RWPE2 (cell line): ENCODE results near the gene VWA2.

Experiments used
- ATAC-seq: fragments of 200-7000 bp; cut with Tn5 transposase; 3 replicates; pipeline ENCODE4 v1.9.1; 2021; ENCODE audit warnings: low read depth
- DNase-seq: peaks from one replicate; pipeline ENCODE4 v3.0.0-alpha.2; 2020; ENCODE audit warnings: low spot score
- H3K27ac ChIP-seq: fragments of 450-650 bp; 2 replicates; pipeline ENCODE4 v1.5.1; 2017; ENCODE audit warnings: mild to moderate bottlenecking; ENCODE audit not compliant: poor library complexity, severe bottlenecking
- H3K27me3 ChIP-seq: fragments of 250-450 bp; sonication (Bioruptor Pico); 2 replicates; pipeline ENCODE4 v1.5.1; 2021; ENCODE audit warnings: mild to moderate bottlenecking, moderate library complexity; ENCODE audit not compliant: insufficient read depth, poor library complexity, severe bottlenecking
- H3K36me3 ChIP-seq: fragments of 250-450 bp; sonication (Bioruptor Pico); 2 replicates; pipeline ENCODE4 v1.5.1; 2020; ENCODE audit warnings: low read depth, mild to moderate bottlenecking, moderate library complexity
- H3K4me1 ChIP-seq: fragments of 250-450 bp; sonication (Bioruptor Pico); 2 replicates; pipeline ENCODE4 v1.5.1; 2021; ENCODE audit warnings: mild to moderate bottlenecking, moderate library complexity; ENCODE audit not compliant: insufficient read depth, poor library complexity, severe bottlenecking
- H3K4me3 ChIP-seq: fragments of 250-450 bp; sonication (Bioruptor Pico); 2 replicates; pipeline ENCODE4 v1.5.1; 2021; ENCODE audit warnings: mild to moderate bottlenecking, moderate library complexity; ENCODE audit not compliant: severe bottlenecking
- H3K9me3 ChIP-seq: fragments of 250-450 bp; sonication (Bioruptor Pico); 2 replicates; pipeline ENCODE4 v1.5.1; 2021; ENCODE audit warnings: mild to moderate bottlenecking, moderate library complexity; ENCODE audit not compliant: severe bottlenecking
- CTCF ChIP-seq: fragments of 450-650 bp; IDR thresholded peaks from one replicate; pipeline ENCODE4 v1.5.1; 2017; ENCODE audit warnings: mild to moderate bottlenecking, moderate library complexity; ENCODE audit not compliant: poor library complexity, severe bottlenecking

The VWA2 gene

GRCh38 chr10:114261076-114261475 lies 22.0 kb downstream of the VWA2 start:
- DNase-seq (no peak), ATAC-seq (no peak; the same call in 2 of the 3 replicates)
- Histone ChIP-seq H3K9me3 (no peaks in the 10 kb centered on the region), H3K4me3 (no peak overlapping the region), H3K36me3 (no peaks in the 10 kb centered on the region), H3K4me1 (peaks cover 5% of the 10 kb centered on the region), H3K27me3 (no peaks in the 10 kb centered on the region), H3K27ac (no peak overlapping the region)
- no peak for TF ChIP-seq CTCF

- Histone ChIP-seq H3K27me3 (no peaks in the 10 kb centered on the region), H3K36me3 (no peaks in the 10 kb centered on the region), H3K4me1 (peaks cover 17% of the 10 kb centered on the region), H3K9me3 (no peaks in the 10 kb centered on the region), H3K4me3 (no peak overlapping the region), H3K27ac (no peak overlapping the region)
- TF ChIP-seq CTCF = no peak
- no peak for ATAC-seq
- no peak for DNase-seq
These were observed 23.4 kb downstream of the VWA2 start for GRCh38 chr10:114262496-114262895.

- no peak for DNase-seq
- Histone ChIP-seq H3K27me3 (no peaks in the 10 kb centered on the region), H3K4me3 (no peak overlapping the region), H3K27ac (no peak overlapping the region), H3K4me1 (peaks cover 17% of the 10 kb centered on the region), H3K36me3 (no peaks in the 10 kb centered on the region), H3K9me3 (no peaks in the 10 kb centered on the region)
- ATAC-seq = no peak
- TF ChIP-seq CTCF = no peak
These were observed 26.5 kb downstream of the VWA2 start for GRCh38 chr10:114265392-114266053.

GRCh38 chr10:114266521-114266920 lies 27.5 kb downstream of the VWA2 start:
- TF ChIP-seq CTCF = no peak
- H3K27me3 ChIP-seq = no peaks in the 10 kb centered on the region
- H3K4me1 ChIP-seq = peaks cover 26% of the 10 kb centered on the region
- no peak for DNase-seq
- no peaks in the 10 kb centered on the region for H3K36me3 ChIP-seq
- no peak overlapping the region for H3K4me3 ChIP-seq
- no peaks in the 10 kb centered on the region for H3K9me3 ChIP-seq
- peak overlapping the region; percentile 27 for H3K27ac ChIP-seq
- peak; percentile 89 for ATAC-seq

GRCh38 chr10:114271075-114271778 lies 32.2 kb downstream of the VWA2 start:
- Histone ChIP-seq H3K27ac (peak overlapping the region; percentile 82), H3K27me3 (no peaks in the 10 kb centered on the region), H3K9me3 (no peaks in the 10 kb centered on the region), H3K4me3 (no peak overlapping the region), H3K4me1 (peaks cover 25% of the 10 kb centered on the region), H3K36me3 (no peaks in the 10 kb centered on the region)
- peak; percentile 45 for ATAC-seq
- TF ChIP-seq CTCF = no peak
- DNase-seq = peak; percentile 78
